ENCODE results near the gene SLC25A1. TPM values are rescaled to one million over a fixed set of nuclear protein-coding genes. Genes with fewer than 3 reads are reported as not detected.

The SLC25A1 gene
- total RNA-seq, 1 donor from 2014 or later, result 20.9 TPM

- DNase-seq, result no peak
- peaks cover 45% of the 10 kb centered on the region for H3K36me3 ChIP-seq
- H3K9me3 ChIP-seq (replicated peaks), result no peaks in the 10 kb centered on the region
- H3K4me3 ChIP-seq, result no peak overlapping the region
- no peak overlapping the region for H3K27ac ChIP-seq (replicated peaks)
- H3K27me3 ChIP-seq (ENCODE audit: low read depth), result no peaks in the 10 kb centered on the region
- no peaks in the 10 kb centered on the region for H3K4me1 ChIP-seq
- intact Hi-C loops (cut with micrococcal nuclease), result no loop called here
- TF ChIP-seq CTCF (IDR thresholded peaks at IDR 0.05; ENCODE audit: borderline replicate concordance), result no peak
Measured at GRCh38 chr22:19195796-19196731, 17.5 kb upstream of the SLC25A1 start.

- Histone ChIP-seq H3K36me3 (peaks cover 43% of the 10 kb centered on the region), H3K4me3 (no peak overlapping the region), H3K27ac (replicated peaks) (no peak overlapping the region), H3K9me3 (replicated peaks) (no peaks in the 10 kb centered on the region), H3K4me1 (no peaks in the 10 kb centered on the region), H3K27me3 (ENCODE audit: low read depth) (no peaks in the 10 kb centered on the region)
- TF ChIP-seq CTCF (IDR thresholded peaks at IDR 0.05; ENCODE audit: borderline replicate concordance), result no peak
- no peak for DNase-seq
- intact Hi-C loops (cut with micrococcal nuclease), result no loop called here
Measured at GRCh38 chr22:19194766-19195536, 16.4 kb upstream of the SLC25A1 start.

- TF ChIP-seq CTCF (IDR thresholded peaks at IDR 0.05; ENCODE audit: borderline replicate concordance), result no peak
- Histone ChIP-seq H3K36me3 (peaks cover 41% of the 10 kb centered on the region), H3K27ac (replicated peaks) (no peak overlapping the region), H3K4me3 (no peak overlapping the region), H3K27me3 (ENCODE audit: low read depth) (no peaks in the 10 kb centered on the region), H3K9me3 (replicated peaks) (no peaks in the 10 kb centered on the region), H3K4me1 (no peaks in the 10 kb centered on the region)
- intact Hi-C loops (cut with micrococcal nuclease), result no loop called here
- no peak for DNase-seq
Measured at GRCh38 chr22:19193879-19194278, 15.3 kb upstream of the SLC25A1 start.

GRCh38 chr22:19187716-19188563, 9.4 kb upstream of the SLC25A1 start:
- peaks cover 15% of the 10 kb centered on the region for H3K36me3 ChIP-seq

More at GRCh38 chr22:19187716-19188563, 9.4 kb upstream of the SLC25A1 start:
- Histone ChIP-seq H3K4me1 (no peaks in the 10 kb centered on the region), H3K27me3 (ENCODE audit: low read depth) (no peaks in the 10 kb centered on the region), H3K9me3 (replicated peaks) (no peaks in the 10 kb centered on the region), H3K27ac (replicated peaks) (no peak overlapping the region), H3K4me3 (no peak overlapping the region)
- DNase-seq, result no peak
- no peak for TF ChIP-seq CTCF (IDR thresholded peaks at IDR 0.05; ENCODE audit: borderline replicate concordance)
- intact Hi-C loops (cut with micrococcal nuclease), result no loop called here
